Mesendoderm (in vitro differentiated cells): Measurements from ENCODE around the gene ABCA10.
"Not testable (repeated sequence)": the region's sequence is repeated elsewhere in the genome, so short reads cannot be mapped to it uniquely, and the experiment has no call there.

Experiments used
- DNase-seq: peaks from one replicate; pipeline ENCODE4 v3.0.0; 2013
- H2AK5ac ChIP-seq: 2 replicates; pipeline ENCODE4 v1.6.1; 2013; ENCODE audit warnings: low read length, inconsistent platforms
- H2BK120ac ChIP-seq: 2 replicates; pipeline ENCODE4 v1.6.1; 2013; ENCODE audit warnings: low read depth, mild to moderate bottlenecking, low read length, moderate library complexity, mixed read lengths
- H2BK15ac ChIP-seq: replicated peaks from 2 replicates; pipeline ENCODE4 v1.6.1; 2013; ENCODE audit warnings: low read depth, mild to moderate bottlenecking, moderate library complexity
- H2BK5ac ChIP-seq: 2 replicates; pipeline ENCODE4 v1.6.1; 2013; ENCODE audit warnings: low read length, inconsistent platforms
- H3K18ac ChIP-seq: 2 replicates; pipeline ENCODE4 v1.6.1; 2013; ENCODE audit warnings: mild to moderate bottlenecking, low read length, mixed read lengths
- H3K23ac ChIP-seq: one replicate; pipeline ENCODE4 v1.6.1; 2013; ENCODE audit warnings: low read length
- H3K27ac ChIP-seq: 2 replicates; pipeline ENCODE4 v1.5.1; 2013; ENCODE audit warnings: low read depth, mild to moderate bottlenecking, inconsistent platforms, low read length, moderate library complexity
- H3K27me3 ChIP-seq: 2 replicates; pipeline ENCODE4 v1.6.1; 2013; ENCODE audit warnings: low read length, control low read depth, mild to moderate bottlenecking, inconsistent platforms; ENCODE audit not compliant: insufficient read depth, poor library complexity
- H3K36me3 ChIP-seq: 2 replicates; pipeline ENCODE4 v1.6.1; 2013; ENCODE audit warnings: low read length, inconsistent platforms; ENCODE audit not compliant: control insufficient read depth, insufficient read depth
- H3K4ac ChIP-seq: one replicate; pipeline ENCODE4 v1.6.1; 2013; ENCODE audit warnings: low read depth, mild to moderate bottlenecking, low read length, moderate library complexity
- H3K4me1 ChIP-seq: 2 replicates; pipeline ENCODE4 v1.6.1; 2013; ENCODE audit warnings: low read depth, low read length, inconsistent platforms; ENCODE audit not compliant: control insufficient read depth
- H3K4me2 ChIP-seq: 2 replicates; pipeline ENCODE4 v1.6.1; 2013; ENCODE audit warnings: low read length
- H3K4me3 ChIP-seq: 2 replicates; pipeline ENCODE4 v1.5.1; 2013; ENCODE audit warnings: mild to moderate bottlenecking, low read length
- H3K56ac ChIP-seq: one replicate; pipeline ENCODE4 v1.6.1; 2013; ENCODE audit warnings: low read length
- H3K79me1 ChIP-seq: 2 replicates; pipeline ENCODE4 v1.6.1; 2013; ENCODE audit warnings: low read length, inconsistent platforms
- H3K79me2 ChIP-seq: 2 replicates; pipeline ENCODE4 v1.6.1; 2013; ENCODE audit warnings: mild to moderate bottlenecking, low read length; ENCODE audit not compliant: control insufficient read depth, insufficient read depth
- H3K9ac ChIP-seq: 2 replicates; pipeline ENCODE4 v1.6.1; 2013; ENCODE audit warnings: low read length, inconsistent platforms
- H4K5ac ChIP-seq: one replicate; pipeline ENCODE4 v1.6.1; 2013; ENCODE audit warnings: low read length
- H4K8ac ChIP-seq: one replicate; pipeline ENCODE4 v1.6.1; 2013; ENCODE audit warnings: low read depth, mild to moderate bottlenecking, control low read depth, low read length, moderate library complexity
- WGBS: extraction: QIAGEN DNeasy Blood & Tissue Kit; methylation state at CpG from one replicate; pipeline ENCODE4 v1.1.7; 2013; ENCODE audit warnings: low lambda C conversion rate, missing lambda C conversion rate; ENCODE audit not compliant: insufficient coverage; ENCODE audit errors: extremely low coverage; 5-methylcytosine and 5-hydroxymethylcytosine counted together

The ABCA10 gene

GRCh38 chr17:69173118-69173517 is 55.5 kb downstream of the ABCA10 start:
- Histone ChIP-seq H3K79me2 (no peaks in the 10 kb centered on the region), H2BK15ac (no peak overlapping the region), H2AK5ac (no peak overlapping the region), H3K4me3 (no peak overlapping the region), H3K23ac (no peak overlapping the region), H3K4me2 (no peak overlapping the region), H3K79me1 (no peaks in the 10 kb centered on the region), H3K27ac (no peak overlapping the region), H3K18ac (no peak overlapping the region), H3K9ac (no peak overlapping the region), H2BK120ac (no peak overlapping the region), H4K8ac (no peak overlapping the region), H2BK5ac (no peak overlapping the region), H3K36me3 (no peaks in the 10 kb centered on the region), H3K4ac (no peak overlapping the region), H4K5ac (no peak overlapping the region), H3K4me1 (no peaks in the 10 kb centered on the region), H3K56ac (no peak overlapping the region), H3K27me3 (no peaks in the 10 kb centered on the region)
- no CpG with 5 or more reads among the region's 2 CpGs for WGBS
- no peak for DNase-seq

DNA sequence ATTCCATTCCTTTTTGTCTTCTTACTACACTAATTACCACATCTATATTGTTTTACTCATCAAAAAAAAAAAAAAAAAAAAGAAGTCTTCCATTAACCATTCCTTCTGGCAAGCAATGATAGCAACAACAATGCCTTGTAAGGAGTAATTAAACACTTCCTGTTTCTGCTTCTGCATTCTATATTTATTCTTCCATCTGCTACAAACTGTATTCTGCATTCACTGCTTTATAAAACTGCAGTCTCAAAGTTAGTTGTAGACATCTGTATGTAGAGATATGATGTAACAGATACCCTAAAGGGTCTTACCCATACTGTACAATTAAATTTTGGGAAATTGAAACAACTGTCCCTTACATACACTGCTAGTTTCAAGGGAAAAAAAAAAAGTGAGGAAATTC is 58.2 kb downstream of the ABCA10 start:
- no peak overlapping the region for H3K4me2 ChIP-seq
- H4K8ac ChIP-seq: no peak overlapping the region
- H3K18ac ChIP-seq: no peak overlapping the region
- H2AK5ac ChIP-seq: no peak overlapping the region
- no peaks in the 10 kb centered on the region for H3K27me3 ChIP-seq
- no peak overlapping the region for H2BK5ac ChIP-seq
- no peak for DNase-seq
- no peak overlapping the region for H2BK120ac ChIP-seq
- H3K4me1 ChIP-seq: no peaks in the 10 kb centered on the region
- no peak overlapping the region for H3K23ac ChIP-seq
- no peaks in the 10 kb centered on the region for H3K79me2 ChIP-seq
- no peak overlapping the region for H3K56ac ChIP-seq
- no peak overlapping the region for H4K5ac ChIP-seq
- no peak overlapping the region for H2BK15ac ChIP-seq
- no peak overlapping the region for H3K4me3 ChIP-seq
- no peaks in the 10 kb centered on the region for H3K36me3 ChIP-seq
- H3K79me1 ChIP-seq: no peaks in the 10 kb centered on the region
- H3K4ac ChIP-seq: no peak overlapping the region
- H3K27ac ChIP-seq: no peak overlapping the region
- H3K9ac ChIP-seq: no peak overlapping the region

- H3K27me3 ChIP-seq, H3K56ac ChIP-seq, H3K4me3 ChIP-seq, H3K79me2 ChIP-seq, DNase-seq, H3K4me1 ChIP-seq, H3K36me3 ChIP-seq, H2BK5ac ChIP-seq, H3K4ac ChIP-seq, H3K9ac ChIP-seq, H2AK5ac ChIP-seq, H3K18ac ChIP-seq, H3K4me2 ChIP-seq, H3K27ac ChIP-seq, H4K8ac ChIP-seq, H2BK15ac ChIP-seq, H2BK120ac ChIP-seq, H3K79me1 ChIP-seq, H3K23ac ChIP-seq, H4K5ac ChIP-seq: not testable (repeated sequence)
Measured at GRCh38 chr17:69168642-69169041, 60.0 kb downstream of the ABCA10 start.

DNA sequence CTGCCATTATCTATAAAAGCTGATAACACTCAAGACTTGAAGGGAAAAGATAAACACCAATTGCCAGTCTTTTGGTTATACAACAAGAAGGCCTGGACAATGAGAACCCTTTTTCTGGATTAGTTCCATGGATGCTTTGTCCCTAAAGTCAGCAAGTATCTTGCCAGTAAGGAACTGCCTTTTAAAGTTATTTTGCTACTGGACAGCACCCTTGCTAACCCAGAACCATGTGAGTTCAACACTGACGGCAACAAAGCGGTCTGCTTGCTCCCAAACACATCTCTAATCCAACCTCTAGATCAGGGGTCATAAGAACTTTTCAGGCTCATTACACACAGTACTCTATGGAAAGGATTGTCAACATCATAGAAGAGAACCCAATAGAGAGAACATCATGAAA is 61.7 kb downstream of the ABCA10 start:
- Histone ChIP-seq H3K4me3 (no peak overlapping the region), H3K18ac (no peak overlapping the region), H3K9ac (no peak overlapping the region), H3K79me1 (no peaks in the 10 kb centered on the region), H3K4me2 (no peak overlapping the region), H2BK15ac (no peak overlapping the region), H3K56ac (no peak overlapping the region), H2BK5ac (no peak overlapping the region), H3K4ac (no peak overlapping the region), H2AK5ac (no peak overlapping the region), H3K23ac (no peak overlapping the region), H3K27ac (no peak overlapping the region), H3K36me3 (no peaks in the 10 kb centered on the region), H3K4me1 (no peaks in the 10 kb centered on the region), H3K27me3 (no peaks in the 10 kb centered on the region), H4K8ac (no peak overlapping the region), H3K79me2 (no peaks in the 10 kb centered on the region), H4K5ac (no peak overlapping the region), H2BK120ac (no peak overlapping the region)
- DNase-seq: no peak
- no CpG with 5 or more reads among the region's 2 CpGs for WGBS

GRCh38 chr17:69164206-69164605 is 64.4 kb downstream of the ABCA10 start:
- no peak overlapping the region for H4K8ac ChIP-seq
- no peaks in the 10 kb centered on the region for H3K79me1 ChIP-seq
- no peak overlapping the region for H2AK5ac ChIP-seq
- no peaks in the 10 kb centered on the region for H3K36me3 ChIP-seq
- no peaks in the 10 kb centered on the region for H3K27me3 ChIP-seq
- no peak overlapping the region for H2BK15ac ChIP-seq
- no peak overlapping the region for H3K56ac ChIP-seq
- H3K4me1 ChIP-seq: no peaks in the 10 kb centered on the region
- no peak overlapping the region for H3K27ac ChIP-seq
- no peak overlapping the region for H3K4me3 ChIP-seq
- H3K4me2 ChIP-seq: no peak overlapping the region
- no peak overlapping the region for H2BK120ac ChIP-seq
- no peaks in the 10 kb centered on the region for H3K79me2 ChIP-seq
- no peak overlapping the region for H3K4ac ChIP-seq
- H3K9ac ChIP-seq: no peak overlapping the region
- no peak overlapping the region for H3K18ac ChIP-seq
- H4K5ac ChIP-seq: no peak overlapping the region
- no peak overlapping the region for H3K23ac ChIP-seq
- H2BK5ac ChIP-seq: no peak overlapping the region
- no peak for DNase-seq

GRCh38 chr17:69159418-69159817 is 69.2 kb downstream of the ABCA10 start:
- no peaks in the 10 kb centered on the region for H3K79me1 ChIP-seq
- no peak for DNase-seq

More at GRCh38 chr17:69159418-69159817, 69.2 kb downstream of the ABCA10 start:
- no peaks in the 10 kb centered on the region for H3K36me3 ChIP-seq
- no peak overlapping the region for H3K9ac ChIP-seq
- no peaks in the 10 kb centered on the region for H3K4me1 ChIP-seq
- H3K4me2 ChIP-seq: no peak overlapping the region
- H3K4ac ChIP-seq: no peak overlapping the region
- H3K27me3 ChIP-seq: no peaks in the 10 kb centered on the region
- no peak overlapping the region for H2BK15ac ChIP-seq
- no peak overlapping the region for H4K5ac ChIP-seq
- no peak overlapping the region for H3K27ac ChIP-seq
- no peak overlapping the region for H3K4me3 ChIP-seq
- no peak overlapping the region for H4K8ac ChIP-seq
- H2BK120ac ChIP-seq: no peak overlapping the region
- H3K23ac ChIP-seq: no peak overlapping the region
- no peak overlapping the region for H3K56ac ChIP-seq
- no peak overlapping the region for H2AK5ac ChIP-seq
- H3K18ac ChIP-seq: no peak overlapping the region
- no peak overlapping the region for H2BK5ac ChIP-seq
- no peaks in the 10 kb centered on the region for H3K79me2 ChIP-seq
